OCI-LY7 (cell line): Measurements from ENCODE around the gene LIMK2. TPM values are rescaled to one million over a fixed set of nuclear protein-coding genes. Genes with fewer than 3 reads are reported as not detected.

Source experiments
- BruUV-seq: library from RNA; stranded (reverse); fragments of 400-500 nt; replicated peaks from 2 replicates; lab custom pipeline; 2021; lab: Mats Ljungman, UMichigan
- CTCF ChIA-PET: fragments of 300-600 bp; sonication (Branson Sonifier 250); formaldehyde crosslinking; loops from one replicate; lab custom pipeline; 2022; ENCODE audit warnings: antibody characterized with exemption; ENCODE audit not compliant: unreplicated experiment; lab: Charles Lee
- POLR2A ChIA-PET: fragments of 300-600 bp; sonication (Branson Sonifier 250); formaldehyde crosslinking; loops from one replicate; lab custom pipeline; 2022; ENCODE audit warnings: antibody characterized with exemption; lab: Charles Lee
- DNase-seq: peaks from one replicate; pipeline ENCODE4 v3.0.0-alpha.2; 2015; ENCODE audit warnings: low spot score
- H2AFZ ChIP-seq: fragments of 200-600 bp; sonication (generic), shearing (Covaris generic); 2 replicates; pipeline ENCODE4 v1.6.1; 2014; ENCODE audit warnings: mild to moderate bottlenecking, antibody characterized with exemption, low read length, moderate library complexity
- H3K27ac ChIP-seq: fragments of 200-600 bp; sonication (generic); 2 replicates; pipeline ENCODE4 v1.5.1; 2014; ENCODE audit warnings: mixed run types, low read depth, mild to moderate bottlenecking, moderate library complexity, low read length, inconsistent platforms; ENCODE audit not compliant: poor library complexity, severe bottlenecking
- H3K36me3 ChIP-seq: fragments of 200-600 bp; sonication (generic); 2 replicates; pipeline ENCODE4 v1.6.1; 2014; ENCODE audit warnings: mild to moderate bottlenecking, antibody characterized with exemption, low read length, moderate library complexity, mixed read lengths; ENCODE audit not compliant: insufficient read depth
- H3K4me1 ChIP-seq: fragments of 200-600 bp; sonication (generic); 2 replicates; pipeline ENCODE4 v1.5.1; 2014; ENCODE audit warnings: mild to moderate bottlenecking, low read length; ENCODE audit not compliant: insufficient read depth, poor library complexity, severe bottlenecking
- H3K4me2 ChIP-seq: fragments of 200-600 bp; sonication (generic); 2 replicates; pipeline ENCODE4 v1.6.1; 2014; ENCODE audit warnings: mild to moderate bottlenecking, low read length
- H3K4me3 ChIP-seq: fragments of 200-600 bp; sonication (generic); 2 replicates; pipeline ENCODE4 v1.5.1; 2014; ENCODE audit warnings: mild to moderate bottlenecking, low read depth, low read length; ENCODE audit not compliant: poor library complexity, severe bottlenecking
- H3K79me2 ChIP-seq: fragments of 200-600 bp; sonication (generic); 2 replicates; pipeline ENCODE4 v1.6.1; 2016; ENCODE audit warnings: low read depth, mild to moderate bottlenecking, low read length, moderate library complexity, mixed read lengths; ENCODE audit not compliant: insufficient read depth
- H3K9me2 ChIP-seq: fragments of 200-600 bp; sonication (generic); 2 replicates; pipeline ENCODE4 v1.6.1; 2016; ENCODE audit warnings: mild to moderate bottlenecking, low read length, mixed read lengths; ENCODE audit not compliant: insufficient read depth
- H3K9me3 ChIP-seq: fragments of 200-600 bp; sonication (generic); 2 replicates; pipeline ENCODE4 v1.6.1; 2014; ENCODE audit warnings: mild to moderate bottlenecking, mixed run types, low read length, mixed read lengths
- H4K20me1 ChIP-seq: fragments of 200-600 bp; sonication (generic); 2 replicates; pipeline ENCODE4 v1.6.1; 2014; ENCODE audit warnings: mild to moderate bottlenecking, antibody characterized with exemption, low read length, moderate library complexity, mixed read lengths; ENCODE audit not compliant: insufficient read depth
- CTCF ChIP-seq: fragments of 200-600 bp; sonication (generic); conservative IDR thresholded peaks from 2 replicates; pipeline ENCODE4 v1.5.1; 2014; ENCODE audit warnings: mild to moderate bottlenecking, antibody characterized with exemption, low read length, moderate library complexity, mixed read lengths
- EZH2phosphoT487 ChIP-seq: fragments of 200-600 bp; sonication (generic); IDR thresholded peaks from 2 replicates; pipeline ENCODE4 v1.6.1; 2018; ENCODE audit warnings: low read depth, borderline replicate concordance, mild to moderate bottlenecking, mixed run types, antibody characterized with exemption, low read length, moderate library complexity, mixed read lengths
- intact Hi-C: fragments of 100-400 bp; cut with micrococcal nuclease; formaldehyde crosslinking; loops from one replicate; pipeline ENCODE4 v1.10.0; 2022; ENCODE audit not compliant: unreplicated experiment
- total RNA-seq, 2 experiments: library from RNA; depleted of rRNA in 1 of 2; stranded (reverse); fragments of >200 nt in 1 of 2; shearing (Covaris generic) in 1 of 2; gene quantifications; 2 replicates each; pipeline ENCODE4 v1.2.3, GENCODE V29; 2014 to 2022

LIMK2 gene
- total RNA-seq, 2 experiments from 2014 or later, result 16.2 to 24.8 TPM

- BruUV-seq, result no TSS peak
- Histone ChIP-seq H3K9me3 (no peaks in the 10 kb centered on the region), H3K4me2 (no peak overlapping the region), H2AFZ (no peak overlapping the region), H3K9me2 (no peaks in the 10 kb centered on the region), H3K4me3 (no peak overlapping the region), H4K20me1 (no peaks in the 10 kb centered on the region), H3K79me2 (no peaks in the 10 kb centered on the region), H3K36me3 (no peaks in the 10 kb centered on the region), H3K27ac (no peak overlapping the region), H3K4me1 (no peaks in the 10 kb centered on the region)
- intact Hi-C loops, result no loop called here
- POLR2A ChIA-PET, result no interaction called here
- TF ChIP-seq EZH2phosphoT487 (no peak), CTCF (no peak)
- no peak for DNase-seq
- CTCF ChIA-PET, result no interaction called here
Observed at GRCh38 chr22:31241200-31241599, 29.1 kb downstream of the LIMK2 start.

- Histone ChIP-seq H3K9me3 (no peaks in the 10 kb centered on the region), H3K36me3 (no peaks in the 10 kb centered on the region), H3K79me2 (no peaks in the 10 kb centered on the region), H2AFZ (no peak overlapping the region), H3K4me1 (no peaks in the 10 kb centered on the region), H3K27ac (no peak overlapping the region), H3K4me3 (no peak overlapping the region), H3K4me2 (no peak overlapping the region), H4K20me1 (no peaks in the 10 kb centered on the region), H3K9me2 (no peaks in the 10 kb centered on the region)
- no TSS peak for BruUV-seq
- TF ChIP-seq CTCF (no peak), EZH2phosphoT487 (no peak)
- CTCF ChIA-PET, result no interaction called here
- POLR2A ChIA-PET, result interaction anchor here (0.5 kb wide), 1 partner anchor 455 kb away, joined by 7 read pairs; no protein-coding TSS in a partner anchor
- intact Hi-C loops, result no loop called here
- no peak for DNase-seq
Observed at GRCh38 chr22:31241936-31242335, 29.8 kb downstream of the LIMK2 start.

- H3K36me3 ChIP-seq, result no peaks in the 10 kb centered on the region
- no peaks in the 10 kb centered on the region for H3K9me3 ChIP-seq
- BruUV-seq, result no TSS peak
- no peak overlapping the region for H3K27ac ChIP-seq
- CTCF ChIA-PET, result no interaction called here
- no peaks in the 10 kb centered on the region for H3K9me2 ChIP-seq
- peaks cover 7% of the 10 kb centered on the region for H3K4me1 ChIP-seq
- intact Hi-C loops, result no loop called here
- DNase-seq, result no peak
- H3K4me3 ChIP-seq, result no peak overlapping the region
- H2AFZ ChIP-seq, result no peak overlapping the region
- POLR2A ChIA-PET, result no interaction called here
- no peak overlapping the region for H3K4me2 ChIP-seq
- no peaks in the 10 kb centered on the region for H4K20me1 ChIP-seq
- no peaks in the 10 kb centered on the region for H3K79me2 ChIP-seq
- TF ChIP-seq EZH2phosphoT487 (no peak), CTCF (no peak)
Observed at GRCh38 chr22:31243339-31244045, 31.4 kb downstream of the LIMK2 start.
